Umbilical cord (tissue), 2 donors: Measurements from ENCODE around the gene AZU1. TPM values are rescaled to one million over a fixed set of nuclear protein-coding genes. Genes with fewer than 3 reads are reported as not detected.

ENCODE experiments used
- DNase-seq: peaks from one replicate; pipeline ENCODE4 v3.0.0-alpha.2; 2015; ENCODE audit warnings: low spot score
- total RNA-seq: library from RNA; depleted of rRNA; stranded (reverse); fragments of >200 nt; gene quantifications from one replicate; pipeline ENCODE4 v1.2.3, GENCODE V29; 2014; ENCODE audit warnings: low replicate concordance; ENCODE audit not compliant: insufficient read depth

AZU1 gene, protein sequence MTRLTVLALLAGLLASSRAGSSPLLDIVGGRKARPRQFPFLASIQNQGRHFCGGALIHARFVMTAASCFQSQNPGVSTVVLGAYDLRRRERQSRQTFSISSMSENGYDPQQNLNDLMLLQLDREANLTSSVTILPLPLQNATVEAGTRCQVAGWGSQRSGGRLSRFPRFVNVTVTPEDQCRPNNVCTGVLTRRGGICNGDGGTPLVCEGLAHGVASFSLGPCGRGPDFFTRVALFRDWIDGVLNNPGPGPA
- total RNA-seq = not detected

DNA sequence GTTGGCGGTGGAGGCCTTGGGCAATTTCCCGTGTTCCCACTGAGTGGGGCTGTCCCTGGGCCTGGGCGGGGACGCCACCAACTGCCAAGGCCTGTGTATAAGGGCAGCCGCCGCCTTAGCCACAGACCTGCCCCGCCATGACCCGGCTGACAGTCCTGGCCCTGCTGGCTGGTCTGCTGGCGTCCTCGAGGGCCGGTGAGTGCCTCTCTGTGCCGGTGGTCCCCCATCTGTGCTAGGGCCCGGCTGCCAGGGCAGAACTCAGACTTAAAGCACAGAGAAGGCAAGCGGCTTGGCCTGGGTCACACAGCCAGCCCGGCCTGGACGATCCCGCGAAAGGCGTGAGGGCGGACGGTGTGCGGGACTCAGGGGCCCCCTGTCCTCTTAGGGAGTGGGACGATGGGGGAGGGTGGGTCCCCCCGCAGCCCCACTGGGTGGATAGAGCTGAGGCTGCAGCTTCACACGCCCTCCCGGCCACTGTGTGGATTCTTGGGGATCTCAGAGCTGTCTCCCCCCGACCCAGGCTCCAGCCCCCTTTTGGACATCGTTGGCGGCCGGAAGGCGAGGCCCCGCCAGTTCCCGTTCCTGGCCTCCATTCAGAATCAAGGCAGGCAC, at the start of gene AZU1:
Gene AZU1, plus strand, starts transcription at position 128 of the 612 bp plus-strand sequence. Its CDS starts 10 bp downstream, at position 138.
- DNase-seq = no peak

DNA sequence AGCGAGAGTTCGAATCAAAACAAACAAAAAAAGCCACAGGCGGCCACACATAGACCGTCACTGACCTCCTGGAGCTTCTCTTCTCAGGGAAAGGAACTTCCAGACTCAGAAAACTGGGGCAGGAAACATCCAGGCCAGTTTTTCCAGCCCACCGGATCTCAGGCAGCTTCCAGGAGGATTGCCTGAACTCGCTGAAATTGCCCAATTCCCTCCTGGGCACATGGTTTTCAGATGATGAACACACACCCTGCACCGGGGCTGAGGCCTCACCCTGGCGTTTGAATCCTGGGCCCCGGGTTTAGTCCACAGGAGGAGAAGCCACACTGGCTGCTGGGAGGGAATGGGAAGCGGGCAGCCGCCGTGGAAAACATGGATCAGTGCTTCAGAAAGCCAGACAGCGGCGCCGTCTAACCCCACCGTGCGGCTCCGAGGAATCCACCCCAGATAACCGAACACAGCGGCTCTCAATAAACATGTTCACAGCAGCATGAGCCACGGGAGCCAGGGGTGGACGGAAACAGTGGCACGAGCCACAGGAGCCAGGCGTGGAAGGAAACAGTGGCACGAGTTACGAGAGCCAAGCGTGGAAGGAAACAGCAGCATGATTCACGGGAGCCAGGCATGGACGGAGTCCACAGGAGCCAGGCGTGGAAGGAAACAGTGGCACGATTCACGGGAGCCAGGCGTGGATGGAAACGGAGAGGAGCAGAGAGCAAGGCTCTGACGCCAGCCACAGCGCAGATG, 48.6 kb upstream of the AZU1 start:
- DNase-seq = peak; percentile 97

DNA sequence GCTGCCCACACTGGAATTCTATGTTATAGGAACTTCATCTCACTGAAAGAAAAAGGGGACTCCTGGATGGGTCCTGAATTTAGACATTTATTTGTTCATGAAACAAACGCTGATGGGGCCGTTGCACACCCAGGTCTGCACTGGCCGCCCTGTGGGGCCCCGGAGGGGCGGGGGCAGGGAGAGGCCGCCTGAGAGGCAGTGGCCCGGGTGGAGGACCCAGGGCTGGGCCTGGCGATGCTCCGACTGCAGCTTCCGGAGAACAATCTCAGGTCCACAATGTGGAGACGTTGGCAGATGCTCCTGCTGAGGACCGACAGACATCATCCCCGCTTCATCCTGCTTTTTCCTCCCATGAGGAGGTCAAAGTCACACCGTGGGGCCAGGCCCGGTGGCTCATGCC, 46.7 kb upstream of the AZU1 start:
- no peak for DNase-seq

DNA sequence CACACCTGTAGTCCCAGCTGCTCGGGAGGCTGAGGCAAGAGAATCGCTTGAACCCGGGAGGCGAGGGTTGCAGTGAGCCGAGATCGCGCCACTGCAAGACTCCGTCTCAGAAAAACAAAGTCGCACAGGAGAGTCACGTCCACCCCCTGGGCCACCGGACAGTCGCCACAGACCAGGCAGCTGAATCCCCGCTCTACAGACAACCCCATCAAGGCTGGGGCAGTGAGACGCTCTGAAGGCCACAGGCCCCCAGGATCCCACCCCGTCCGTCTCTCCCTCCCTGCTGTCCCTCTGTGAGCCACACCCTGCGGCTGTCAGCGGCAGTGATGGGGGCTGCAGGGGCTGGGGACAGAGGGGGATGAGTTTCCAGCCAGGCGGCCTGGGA, 45.8 kb upstream of the AZU1 start:
- DNase-seq = no peak

DNA sequence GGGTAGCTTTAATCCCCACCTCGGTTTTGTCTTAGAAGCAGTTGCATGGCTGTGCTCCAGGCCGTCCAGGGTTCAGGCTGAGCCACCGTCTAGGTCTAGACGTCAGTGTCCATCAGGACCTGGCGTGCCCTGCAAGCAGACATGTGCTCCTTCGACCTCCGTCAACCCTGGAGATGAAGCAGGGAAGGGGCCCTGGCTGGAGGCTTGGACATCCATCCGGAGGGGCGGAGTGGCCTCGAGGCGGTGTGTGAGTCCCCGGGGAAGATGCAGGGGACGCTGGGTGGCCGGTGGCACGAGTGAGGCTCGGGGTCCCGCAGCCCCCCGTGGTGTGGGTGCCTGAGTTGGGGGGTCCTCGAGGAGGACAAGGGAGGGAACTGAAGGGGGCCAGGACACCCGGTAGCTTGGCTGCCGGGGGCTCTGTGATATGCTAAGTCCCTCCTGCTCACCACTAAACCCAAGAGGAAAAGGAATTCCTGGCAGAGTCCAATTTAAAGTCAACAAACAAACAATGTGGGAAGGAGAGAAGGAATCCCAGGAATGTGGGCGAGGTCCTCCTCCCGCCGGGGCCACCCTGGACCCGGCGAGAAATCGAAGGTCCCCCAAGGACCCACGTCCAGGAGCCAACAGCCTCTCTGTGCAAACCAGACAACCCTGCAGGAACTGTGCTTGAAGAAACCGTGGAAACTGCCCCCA, 45.3 kb upstream of the AZU1 start:
- DNase-seq = peak; percentile 44

DNA sequence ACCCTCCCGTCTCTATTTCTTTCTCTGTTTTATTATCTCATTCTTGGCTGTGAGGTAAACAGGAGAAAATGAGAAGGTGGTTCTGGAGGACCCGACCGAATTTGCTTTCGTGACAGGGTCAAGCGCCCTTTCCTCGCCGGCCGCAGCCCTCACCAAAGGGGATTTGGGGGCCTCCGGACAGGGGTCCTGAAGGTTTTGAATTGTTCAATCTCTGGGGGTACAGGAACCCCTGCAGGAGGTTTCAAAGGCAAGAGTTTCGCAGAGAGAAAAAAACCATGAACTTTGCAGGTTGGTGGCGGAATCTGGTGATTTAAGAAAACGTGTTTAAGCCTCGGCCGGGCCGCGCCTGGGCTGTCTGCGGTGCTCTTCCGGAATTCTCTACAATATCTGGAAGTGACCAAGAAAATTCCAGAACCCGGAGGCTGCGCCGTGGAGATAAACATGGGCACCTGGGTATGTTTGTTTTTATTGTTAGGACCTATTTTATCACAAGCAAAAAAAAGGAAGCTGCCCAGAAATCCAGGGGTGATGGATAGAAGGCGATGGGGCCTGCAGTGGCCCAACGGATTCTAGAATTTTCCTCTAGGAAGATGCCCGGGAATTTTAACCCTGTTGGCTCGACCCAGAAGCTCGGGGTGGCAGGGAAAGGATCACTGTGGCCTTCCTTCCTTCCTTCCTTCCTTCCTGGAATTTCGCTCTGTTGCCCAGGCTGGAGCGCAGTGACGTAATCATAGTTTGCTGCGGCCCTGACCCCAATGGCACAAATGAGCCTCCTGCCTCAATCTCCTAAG, 44.6 kb upstream of the AZU1 start:
- peak; percentile 46 for DNase-seq

DNA sequence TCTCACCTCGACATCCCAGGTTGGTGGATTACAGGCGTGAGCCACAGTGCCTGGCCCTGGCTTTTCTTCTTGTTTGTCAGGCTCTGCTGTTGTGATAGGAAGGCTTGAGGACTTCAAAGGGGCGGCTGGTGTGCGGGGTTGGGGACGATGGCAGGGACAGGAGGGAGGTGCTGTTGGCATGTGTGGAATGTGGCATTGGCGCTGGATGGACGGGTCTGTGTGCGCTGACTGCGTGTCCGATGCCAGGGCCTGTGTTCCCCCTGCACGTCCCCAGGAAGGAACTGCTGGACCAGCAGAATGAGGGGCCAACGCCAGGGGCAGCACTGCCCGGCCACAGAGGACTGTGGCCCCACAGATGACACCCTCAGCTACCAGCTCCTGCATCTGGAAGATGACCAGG, 43.1 kb upstream of the AZU1 start:
- no peak for DNase-seq

DNA sequence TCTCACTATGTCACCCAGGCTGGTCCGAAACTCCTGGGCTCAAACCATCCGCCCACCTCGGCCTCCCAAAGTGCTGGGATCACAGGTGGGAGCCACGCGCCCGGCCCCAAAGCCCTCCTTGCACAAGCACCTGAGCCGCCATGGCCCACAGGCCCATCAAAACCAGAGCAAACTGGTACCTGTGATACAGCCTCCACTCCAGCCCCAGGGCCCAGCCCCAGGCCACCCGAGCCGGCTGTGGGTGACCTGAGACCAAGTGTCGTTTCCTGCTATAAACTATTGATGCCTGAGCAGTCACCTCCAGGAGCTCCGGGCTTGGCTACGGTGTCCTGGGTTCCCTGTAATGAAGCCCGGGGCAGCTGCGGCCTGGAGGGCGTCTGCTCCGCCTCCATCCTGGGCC, 40.1 kb upstream of the AZU1 start:
- DNase-seq = no peak

DNA sequence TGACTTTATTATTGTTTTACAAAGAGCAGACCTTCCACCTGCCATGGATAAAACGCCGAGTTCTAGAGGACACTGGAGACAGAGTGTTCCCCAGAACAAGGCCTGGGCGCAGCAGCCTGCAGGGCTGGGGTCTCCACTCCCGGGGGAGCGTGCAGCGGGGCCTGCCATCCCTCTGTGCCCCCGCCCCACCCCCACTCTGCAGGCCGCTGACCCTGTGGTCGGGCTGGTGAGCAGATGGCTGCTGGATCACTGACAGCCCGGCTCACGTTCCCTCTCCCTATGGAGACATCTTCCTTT, 39.0 kb upstream of the AZU1 start:
- DNase-seq = no peak

DNA sequence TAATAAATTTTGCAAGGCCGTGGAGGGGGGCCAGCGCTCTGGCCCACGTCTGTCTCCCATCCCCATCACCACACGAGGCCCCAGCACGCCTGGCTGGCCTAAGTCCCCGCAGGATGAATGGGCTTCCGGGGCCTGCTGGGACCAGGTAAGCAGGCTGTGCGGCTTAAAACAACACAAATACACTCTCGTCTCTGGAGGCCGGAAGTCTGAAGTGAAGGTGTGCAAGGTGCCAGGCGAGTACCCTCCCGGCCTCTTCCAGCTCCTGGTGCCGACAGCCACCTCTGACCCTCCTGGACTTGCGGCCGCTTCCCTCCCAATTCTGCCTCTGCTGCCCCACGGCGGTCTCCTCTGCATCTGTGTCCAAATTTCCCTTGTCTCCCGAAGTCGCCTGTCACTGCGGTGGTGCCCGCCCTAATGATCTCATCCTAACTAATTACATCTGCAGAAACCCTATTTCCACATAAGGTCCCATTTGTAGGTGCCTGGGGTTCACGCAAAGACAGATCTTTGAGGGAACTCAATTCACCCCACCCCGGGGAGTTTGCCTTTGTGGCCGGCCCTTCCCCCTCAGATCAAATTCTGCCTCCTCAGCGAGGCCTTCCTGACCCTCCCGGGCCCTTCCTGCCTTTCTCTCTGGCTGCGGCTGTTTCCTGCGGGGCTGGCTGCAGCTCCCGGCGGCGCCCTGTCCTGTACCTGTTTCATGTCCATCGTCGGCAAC, 38.5 kb upstream of the AZU1 start:
- peak; percentile 59 for DNase-seq

DNA sequence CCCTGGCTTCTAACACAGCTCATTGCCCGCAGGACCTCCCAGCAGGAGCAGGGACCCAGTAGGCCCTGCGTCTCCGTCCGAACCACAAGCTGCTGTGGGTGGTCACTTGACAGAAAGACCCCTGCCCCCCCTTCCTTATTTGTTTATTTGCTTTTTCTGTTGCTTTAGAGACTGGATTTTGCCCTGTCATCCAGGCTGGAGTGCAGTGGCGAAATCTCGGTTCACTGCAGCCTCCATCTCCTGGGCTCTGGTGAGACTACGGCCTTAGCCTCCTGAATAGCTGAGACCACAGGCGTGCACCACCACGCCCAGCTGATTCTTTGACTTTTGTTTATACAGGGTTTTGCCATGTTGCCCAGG, 38.0 kb upstream of the AZU1 start:
- DNase-seq = no peak

DNA sequence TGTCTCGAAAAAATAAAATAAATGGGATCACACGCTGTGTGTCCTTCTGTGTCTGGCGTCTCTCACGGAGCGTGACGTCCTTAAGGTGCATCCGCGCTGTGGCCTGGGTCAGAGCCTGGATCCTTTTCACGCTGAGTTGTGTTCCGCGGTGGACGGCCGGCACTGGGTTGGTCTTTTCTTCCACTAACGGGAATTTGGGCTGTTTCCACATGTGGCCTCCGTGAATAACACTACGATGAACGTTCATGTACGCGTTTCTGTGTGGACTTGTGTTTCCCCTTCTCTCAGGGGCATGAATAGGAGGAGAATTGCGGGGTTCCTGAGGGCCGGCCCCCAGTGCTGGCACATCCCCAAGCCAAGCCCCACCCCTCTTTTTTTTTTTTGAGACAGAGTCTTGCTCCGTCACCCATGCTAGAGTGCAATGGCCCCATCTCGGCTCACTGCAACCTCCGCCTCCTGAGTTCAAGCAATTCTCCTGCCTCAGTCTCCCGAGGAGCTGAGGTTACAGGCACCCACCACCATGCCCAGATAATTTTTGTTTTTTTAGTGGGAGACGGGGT, 36.5 kb upstream of the AZU1 start:
- no peak for DNase-seq

DNA sequence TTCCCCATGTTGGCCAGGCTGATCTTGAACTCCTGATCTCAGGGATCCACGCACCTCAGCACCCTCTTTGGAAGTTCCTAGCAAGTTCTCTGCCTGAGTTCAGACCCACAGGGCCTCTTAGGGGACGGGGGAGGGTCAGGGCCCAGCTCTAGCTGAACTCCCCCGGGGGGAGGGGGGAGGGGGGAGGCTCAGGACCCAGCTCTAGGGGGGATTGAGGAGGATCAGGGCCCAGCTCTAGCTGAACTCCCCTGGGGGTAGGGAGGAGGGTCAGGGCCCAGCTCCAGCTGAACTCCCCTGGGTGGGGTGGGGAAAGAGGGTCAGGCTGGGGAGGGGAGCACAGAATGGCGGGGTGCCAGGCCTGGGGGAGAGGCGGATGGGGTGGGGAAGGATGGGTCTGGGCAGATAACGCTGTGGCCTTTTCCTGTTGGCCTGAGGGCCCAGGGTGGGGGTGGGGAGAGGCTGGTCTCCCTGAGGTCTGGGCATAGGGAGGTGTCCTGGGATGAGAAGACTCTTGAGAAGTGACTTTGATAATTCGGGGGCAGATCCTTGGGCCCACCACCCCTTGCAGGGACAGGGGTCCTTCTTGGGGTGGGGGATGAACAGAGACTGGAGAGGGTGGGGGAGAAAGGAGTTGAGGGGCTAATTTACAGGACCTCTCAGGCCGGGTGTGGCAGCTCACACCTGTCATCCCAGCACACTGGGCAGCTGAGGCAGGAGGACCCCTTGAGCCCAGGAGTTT, 35.9 kb upstream of the AZU1 start:
- DNase-seq = peak; percentile 35

DNA sequence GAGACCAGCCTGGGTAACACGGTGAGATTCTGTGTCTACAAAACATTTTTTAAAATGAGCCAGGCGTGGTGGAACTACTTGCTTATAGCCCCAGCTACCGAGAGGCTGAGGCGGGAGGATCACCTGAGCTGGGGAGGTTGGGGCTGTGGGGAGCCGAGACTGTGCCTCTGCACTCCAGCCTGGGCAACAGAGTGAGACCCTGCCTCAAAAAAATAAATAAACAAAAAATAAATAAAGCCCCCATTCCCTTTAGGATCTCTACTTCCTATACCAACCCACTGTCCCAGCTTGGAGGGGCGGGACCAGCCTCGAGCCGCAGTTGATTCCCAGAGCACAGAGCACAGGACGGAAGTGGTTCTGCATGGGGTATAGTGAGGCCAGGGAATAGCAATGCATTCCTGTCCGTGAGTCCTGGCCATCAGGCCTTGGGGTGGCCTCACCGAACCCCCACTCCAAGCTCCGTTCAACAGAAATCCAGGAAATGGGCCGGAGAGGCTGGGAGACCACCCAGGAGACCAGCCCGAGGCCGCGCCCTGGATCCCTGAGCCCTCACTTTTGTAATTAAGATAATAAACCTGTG, 35.2 kb upstream of the AZU1 start:
- DNase-seq = no peak

DNA sequence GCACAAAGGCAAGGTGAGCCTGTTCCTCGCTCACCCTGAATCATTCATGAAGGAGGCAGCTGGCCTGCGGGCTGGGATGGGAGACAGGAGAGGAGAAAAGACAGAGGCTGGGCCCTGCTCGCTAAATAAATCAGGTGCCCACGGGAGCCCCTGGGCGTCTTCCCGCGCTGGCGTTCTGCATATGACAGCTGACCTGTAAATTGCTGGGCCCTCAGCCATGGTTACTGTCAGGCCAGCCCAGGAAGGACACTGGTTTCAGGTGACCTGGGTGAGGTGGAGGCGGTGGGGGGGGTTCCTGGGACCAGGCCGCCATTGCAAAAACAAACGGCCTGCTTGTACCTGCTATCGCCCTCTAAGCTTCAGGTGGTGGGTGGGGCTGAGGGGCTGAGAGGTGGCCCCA, 33.8 kb upstream of the AZU1 start:
- no peak for DNase-seq

DNA sequence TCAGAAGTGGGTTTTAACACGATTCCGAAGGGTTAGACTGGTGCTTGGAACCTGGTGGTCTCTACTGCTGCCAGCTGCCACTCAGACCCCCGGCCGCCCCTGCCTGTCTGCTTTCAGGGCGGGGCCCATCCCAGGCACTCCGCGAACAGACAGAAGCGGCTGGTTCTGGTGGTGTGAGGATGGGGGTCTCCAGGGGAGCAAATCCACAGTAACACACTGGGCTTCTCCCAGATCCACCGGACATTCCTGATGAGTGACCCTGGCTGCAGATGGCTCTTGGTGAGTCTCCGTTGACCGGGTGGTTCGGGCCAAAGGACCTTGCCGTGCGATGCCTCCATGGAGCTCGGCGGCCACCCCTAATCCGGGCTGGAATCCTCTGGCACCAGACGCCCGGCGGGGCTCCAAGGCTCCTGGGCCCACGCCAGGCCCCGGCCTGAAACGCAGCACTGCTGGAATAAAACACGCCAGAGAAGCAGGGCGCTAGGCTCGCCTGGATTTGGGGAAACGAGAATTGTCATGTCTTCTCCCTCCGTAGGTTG, 32.5 kb upstream of the AZU1 start:
- DNase-seq = no peak

DNA sequence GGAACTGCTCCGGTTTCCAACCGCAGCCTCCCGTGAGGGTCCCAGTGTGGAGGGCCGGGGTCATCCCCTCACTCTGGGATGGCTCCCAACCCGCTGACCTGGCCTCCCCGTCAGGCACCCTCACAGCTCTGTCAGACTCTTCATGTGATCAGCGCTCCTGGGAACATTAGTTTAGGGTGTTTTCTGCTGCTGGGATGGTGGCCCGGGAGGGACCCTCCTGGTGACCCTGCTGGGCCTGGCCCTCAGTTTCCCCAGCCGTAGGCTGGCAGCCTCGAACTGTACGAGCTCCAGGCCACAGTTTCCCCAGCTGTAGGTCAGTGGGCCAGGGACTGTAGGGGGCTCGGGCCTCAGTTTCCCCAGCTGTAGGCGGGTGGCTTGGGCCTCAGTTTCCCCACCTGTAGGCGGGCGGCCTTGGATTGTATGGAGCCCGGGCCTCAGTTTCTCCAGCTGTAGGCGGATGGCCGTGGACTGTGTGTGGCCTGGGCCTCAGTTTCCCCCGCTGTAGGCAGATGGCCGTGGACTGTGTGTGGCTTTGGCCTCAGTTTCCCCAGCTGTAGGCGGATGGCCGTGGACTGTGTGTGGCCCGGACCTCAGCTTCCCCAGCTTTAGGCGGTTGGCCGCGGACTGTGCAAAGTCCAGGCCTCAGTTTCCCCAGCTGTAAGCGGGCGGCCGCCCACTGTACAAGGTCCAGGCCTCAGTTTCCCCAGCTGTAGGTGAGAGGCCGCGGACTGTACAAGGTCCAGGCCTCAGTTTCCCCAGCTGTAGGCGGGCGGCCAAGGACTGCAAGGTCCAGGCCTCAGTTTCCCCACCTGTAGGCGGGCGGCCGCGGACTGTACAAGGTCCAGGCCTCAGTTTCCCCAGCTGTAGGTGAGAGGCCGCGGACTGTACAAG, 31.7 kb upstream of the AZU1 start:
- DNase-seq = no peak
